ENCODE data around the gene CACNA2D2. TPM values are rescaled to one million over a fixed set of nuclear protein-coding genes. Genes with fewer than 3 reads are reported as not detected.

Gene CACNA2D2
- total RNA-seq, 1 experiment from 2014 or later = not detected

- no peak overlapping the region for H2AFZ ChIP-seq (ENCODE audit: low read length)
- H3K9me2 ChIP-seq (replicated peaks; ENCODE audit: insufficient read depth, low read length) = no peaks in the 10 kb centered on the region
- no peaks in the 10 kb centered on the region for H3K36me3 ChIP-seq (ENCODE audit: insufficient read depth, low read length)
- no peaks in the 10 kb centered on the region for H3K27me3 ChIP-seq (ENCODE audit: low read length)
- no peak overlapping the region for H3K4me3 ChIP-seq (ENCODE audit: low read length)
- H3K9me3 ChIP-seq (ENCODE audit: low read length) = no peaks in the 10 kb centered on the region
- H3K27ac ChIP-seq (ENCODE audit: low read length) = no peak overlapping the region
- no peak overlapping the region for H3K9ac ChIP-seq (ENCODE audit: low read length)
- no peaks in the 10 kb centered on the region for H3K79me2 ChIP-seq (ENCODE audit: low read length)
- DNase-seq = no peak
- H3K4me1 ChIP-seq (ENCODE audit: low read length) = peaks cover 12% of the 10 kb centered on the region
- H3K4me2 ChIP-seq (ENCODE audit: low read depth, low read length, poor library complexity, severe bottlenecking) = no peak overlapping the region
- no peaks in the 10 kb centered on the region for H4K20me1 ChIP-seq (ENCODE audit: insufficient read depth, low read depth, low read length)
Measured at GRCh38 chr3:50364573-50365079, 138.8 kb downstream of the CACNA2D2 start.

- Histone ChIP-seq H3K27ac (ENCODE audit: low read length) (no peak overlapping the region), H3K9ac (ENCODE audit: low read length) (peak overlapping the region; percentile 59), H3K79me2 (ENCODE audit: low read length) (peaks cover 42% of the 10 kb centered on the region), H2AFZ (ENCODE audit: low read length) (peak overlapping the region; percentile 76), H3K4me2 (ENCODE audit: low read depth, low read length, poor library complexity, severe bottlenecking) (peak overlapping the region; percentile 70), H3K9me2 (replicated peaks; ENCODE audit: insufficient read depth, low read length) (no peaks in the 10 kb centered on the region), H3K4me3 (ENCODE audit: low read length) (peak overlapping the region; percentile 83), H3K4me1 (ENCODE audit: low read length) (peaks cover 41% of the 10 kb centered on the region), H4K20me1 (ENCODE audit: insufficient read depth, low read depth, low read length) (no peaks in the 10 kb centered on the region; the same call in 1 of the 2 replicates), H3K36me3 (ENCODE audit: insufficient read depth, low read length) (0 out of 2 replicates have a peak, but pooled peaks cover 5% of the 10 kb centered on the region), H3K9me3 (ENCODE audit: low read length) (no peaks in the 10 kb centered on the region), H3K27me3 (ENCODE audit: low read length) (no peaks in the 10 kb centered on the region)
- no peak for DNase-seq
Measured at GRCh38 chr3:50359760-50360110, 143.7 kb downstream of the CACNA2D2 start.

GRCh38 chr3:50358911-50359759 is 144.3 kb downstream of the CACNA2D2 start, which contains the start of gene TMEM115:
Gene TMEM115, minus strand, starts transcription at chr3:50359521. Its CDS starts 458 bp downstream, at chr3:50359063.
- Histone ChIP-seq H3K4me3 (ENCODE audit: low read length) (peak within 1 kb of the TSS; percentile 83), H3K4me2 (ENCODE audit: low read depth, low read length, poor library complexity, severe bottlenecking) (peak within 1 kb of the TSS; percentile 70), H3K79me2 (ENCODE audit: low read length) (peaks cover 42% of the 10 kb centered on the region)

GRCh38 chr3:50358355-50358910 is 145.0 kb downstream of the CACNA2D2 start:
- no peak for DNase-seq
- Histone ChIP-seq H2AFZ (ENCODE audit: low read length) (no peak overlapping the region), H3K4me1 (ENCODE audit: low read length) (peaks cover 41% of the 10 kb centered on the region), H3K27me3 (ENCODE audit: low read length) (no peaks in the 10 kb centered on the region), H3K9me3 (ENCODE audit: low read length) (no peaks in the 10 kb centered on the region), H3K9ac (ENCODE audit: low read length) (peak overlapping the region; percentile 93), H3K4me2 (ENCODE audit: low read depth, low read length, poor library complexity, severe bottlenecking) (peak overlapping the region; percentile 70), H3K79me2 (ENCODE audit: low read length) (peaks cover 42% of the 10 kb centered on the region), H3K27ac (ENCODE audit: low read length) (no peak overlapping the region), H3K36me3 (ENCODE audit: insufficient read depth, low read length) (peaks cover 8% of the 10 kb centered on the region; the same call in 1 of the 2 replicates), H3K9me2 (replicated peaks; ENCODE audit: insufficient read depth, low read length) (no peaks in the 10 kb centered on the region), H3K4me3 (ENCODE audit: low read length) (peak overlapping the region; percentile 83), H4K20me1 (ENCODE audit: insufficient read depth, low read depth, low read length) (no peaks in the 10 kb centered on the region; the same call in 1 of the 2 replicates)

More at GRCh38 chr3:50358911-50359759, 144.3 kb downstream of the CACNA2D2 start, which contains the start of gene TMEM115:
- Histone ChIP-seq H3K27me3 (ENCODE audit: low read length) (no peaks in the 10 kb centered on the region), H4K20me1 (ENCODE audit: insufficient read depth, low read depth, low read length) (no peaks in the 10 kb centered on the region; the same call in 1 of the 2 replicates), H3K9me2 (replicated peaks; ENCODE audit: insufficient read depth, low read length) (no peaks in the 10 kb centered on the region), H3K36me3 (ENCODE audit: insufficient read depth, low read length) (peaks cover 6% of the 10 kb centered on the region; the same call in 1 of the 2 replicates), H2AFZ (ENCODE audit: low read length) (peak within 1 kb of the TSS; percentile 76), H3K9me3 (ENCODE audit: low read length) (no peaks in the 10 kb centered on the region), H3K9ac (ENCODE audit: low read length) (peak within 1 kb of the TSS; percentile 93), H3K4me1 (ENCODE audit: low read length) (peaks cover 41% of the 10 kb centered on the region), H3K27ac (ENCODE audit: low read length) (no peak within 1 kb of the TSS)
- DNase-seq = peak; percentile 99

- no peak for DNase-seq
- no peaks in the 10 kb centered on the region for H3K9me2 ChIP-seq (replicated peaks; ENCODE audit: insufficient read depth, low read length)
- peaks cover 42% of the 10 kb centered on the region for H3K79me2 ChIP-seq (ENCODE audit: low read length)
- no peak overlapping the region for H2AFZ ChIP-seq (ENCODE audit: low read length)
- no peak overlapping the region for H3K27ac ChIP-seq (ENCODE audit: low read length)
- H3K9me3 ChIP-seq (ENCODE audit: low read length) = no peaks in the 10 kb centered on the region
- H3K4me3 ChIP-seq (ENCODE audit: low read length) = peak overlapping the region; percentile 83
- peak overlapping the region; percentile 70 for H3K4me2 ChIP-seq (ENCODE audit: low read depth, low read length, poor library complexity, severe bottlenecking)
- peaks cover 8% of the 10 kb centered on the region; the same call in 1 of the 2 replicates for H3K36me3 ChIP-seq (ENCODE audit: insufficient read depth, low read length)
- no peaks in the 10 kb centered on the region for H3K27me3 ChIP-seq (ENCODE audit: low read length)
- no peaks in the 10 kb centered on the region; the same call in 1 of the 2 replicates for H4K20me1 ChIP-seq (ENCODE audit: insufficient read depth, low read depth, low read length)
- H3K9ac ChIP-seq (ENCODE audit: low read length) = peak overlapping the region; percentile 93
- peaks cover 41% of the 10 kb centered on the region for H3K4me1 ChIP-seq (ENCODE audit: low read length)
Measured at GRCh38 chr3:50357481-50357880, 146.0 kb downstream of the CACNA2D2 start.

GRCh38 chr3:50356553-50356952 is 146.9 kb downstream of the CACNA2D2 start:
- no peak for DNase-seq
- H3K27me3 ChIP-seq (ENCODE audit: low read length) = no peaks in the 10 kb centered on the region
- peak overlapping the region; percentile 70 for H3K4me2 ChIP-seq (ENCODE audit: low read depth, low read length, poor library complexity, severe bottlenecking)
- peak overlapping the region; percentile 93 for H3K9ac ChIP-seq (ENCODE audit: low read length)
- H3K27ac ChIP-seq (ENCODE audit: low read length) = no peak overlapping the region
- H3K9me2 ChIP-seq (replicated peaks; ENCODE audit: insufficient read depth, low read length) = no peaks in the 10 kb centered on the region
- no peaks in the 10 kb centered on the region for H3K9me3 ChIP-seq (ENCODE audit: low read length)
- peaks cover 8% of the 10 kb centered on the region; the same call in 1 of the 2 replicates for H3K36me3 ChIP-seq (ENCODE audit: insufficient read depth, low read length)
- H3K4me1 ChIP-seq (ENCODE audit: low read length) = peaks cover 46% of the 10 kb centered on the region
- H2AFZ ChIP-seq (ENCODE audit: low read length) = no peak overlapping the region
- H3K79me2 ChIP-seq (ENCODE audit: low read length) = peaks cover 46% of the 10 kb centered on the region
- peak overlapping the region; percentile 83; the same call in 1 of the 2 replicates for H3K4me3 ChIP-seq (ENCODE audit: low read length)
- no peaks in the 10 kb centered on the region; the same call in 1 of the 2 replicates for H4K20me1 ChIP-seq (ENCODE audit: insufficient read depth, low read depth, low read length)

GRCh38 chr3:50355829-50356552 is 147.4 kb downstream of the CACNA2D2 start:
- H3K9ac ChIP-seq (ENCODE audit: low read length) = peak overlapping the region; percentile 43
- H4K20me1 ChIP-seq (ENCODE audit: insufficient read depth, low read depth, low read length) = no peaks in the 10 kb centered on the region; the same call in 1 of the 2 replicates

More at GRCh38 chr3:50355829-50356552, 147.4 kb downstream of the CACNA2D2 start:
- H3K27ac ChIP-seq (ENCODE audit: low read length) = no peak overlapping the region
- peak overlapping the region; percentile 14; the same call in 1 of the 2 replicates for H3K4me3 ChIP-seq (ENCODE audit: low read length)
- peak overlapping the region; percentile 70 for H3K4me2 ChIP-seq (ENCODE audit: low read depth, low read length, poor library complexity, severe bottlenecking)
- peaks cover 51% of the 10 kb centered on the region for H3K79me2 ChIP-seq (ENCODE audit: low read length)
- no peak overlapping the region for H2AFZ ChIP-seq (ENCODE audit: low read length)
- H3K9me3 ChIP-seq (ENCODE audit: low read length) = no peaks in the 10 kb centered on the region
- no peaks in the 10 kb centered on the region for H3K9me2 ChIP-seq (replicated peaks; ENCODE audit: insufficient read depth, low read length)
- no peak for DNase-seq
- no peaks in the 10 kb centered on the region for H3K27me3 ChIP-seq (ENCODE audit: low read length)
- H3K4me1 ChIP-seq (ENCODE audit: low read length) = peaks cover 51% of the 10 kb centered on the region
- H3K36me3 ChIP-seq (ENCODE audit: insufficient read depth, low read length) = peaks cover 8% of the 10 kb centered on the region; the same call in 1 of the 2 replicates

Data from Karpas-422 (cell line).